Esophagus squamous epithelium (tissue), 4 donors: ENCODE data around the gene SCLY.

Experiments
- POLR2A ChIP-seq, 4 donors: fragments of 450-650 bp; IDR thresholded peaks; one replicate each; pipeline ENCODE4 v1.6.1; 2017; ENCODE audit warnings: antibody characterized with exemption in 4 of 4, mild to moderate bottlenecking in 4 of 4, moderate library complexity in 3 of 4
- TF ChIP-seq, protein P1 (sequence below), 6 experiments: fragments of 450-650 bp in 4 of 6; fragments of 200-600 bp in 2 of 6; sonication (generic) in 2 of 6; IDR thresholded peaks; one replicate each; pipeline ENCODE4 v1.5.1; 2016 to 2019; ENCODE audit warnings: antibody characterized with exemption in 6 of 6, mild to moderate bottlenecking in 4 of 6, moderate library complexity in 4 of 6

DNA sequence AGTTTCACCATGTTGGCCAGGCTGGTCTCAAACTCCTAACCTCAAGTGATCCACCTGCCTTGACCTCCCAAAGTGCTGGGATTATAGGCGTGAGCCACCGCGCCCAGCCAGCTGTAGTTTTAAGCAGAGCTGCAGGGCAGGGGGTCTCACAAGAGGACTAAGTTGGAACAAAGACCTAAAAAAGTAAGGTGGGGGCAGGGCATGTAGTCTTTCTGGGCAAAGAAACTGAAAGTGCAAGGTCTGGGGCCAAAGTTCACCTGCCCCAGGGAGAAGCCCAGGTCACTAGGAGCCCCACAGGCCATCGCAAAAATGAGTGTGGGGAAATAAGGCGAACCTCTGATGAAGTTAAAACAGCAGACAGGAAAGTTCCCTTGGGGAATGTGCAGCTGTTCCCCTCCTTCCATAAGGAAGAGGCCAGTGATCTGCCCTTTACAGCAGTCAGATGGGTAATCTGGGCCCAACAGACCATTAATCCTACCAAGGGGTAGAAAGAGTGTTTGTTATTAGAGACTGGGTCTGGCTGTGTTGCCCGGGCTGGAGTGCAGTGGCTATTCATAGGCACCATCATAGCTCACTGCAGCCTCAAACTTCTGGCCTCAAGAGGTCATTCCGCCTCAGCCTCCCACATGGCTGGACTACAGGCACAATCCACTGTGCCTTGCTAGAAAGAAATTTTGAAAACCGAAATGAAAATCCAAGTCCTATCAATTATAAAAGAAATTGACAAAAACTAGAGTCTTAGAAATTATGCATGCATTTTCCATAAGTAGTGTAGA is 2.8 kb downstream of the SCLY start:
- TF ChIP-seq, protein P1, sequence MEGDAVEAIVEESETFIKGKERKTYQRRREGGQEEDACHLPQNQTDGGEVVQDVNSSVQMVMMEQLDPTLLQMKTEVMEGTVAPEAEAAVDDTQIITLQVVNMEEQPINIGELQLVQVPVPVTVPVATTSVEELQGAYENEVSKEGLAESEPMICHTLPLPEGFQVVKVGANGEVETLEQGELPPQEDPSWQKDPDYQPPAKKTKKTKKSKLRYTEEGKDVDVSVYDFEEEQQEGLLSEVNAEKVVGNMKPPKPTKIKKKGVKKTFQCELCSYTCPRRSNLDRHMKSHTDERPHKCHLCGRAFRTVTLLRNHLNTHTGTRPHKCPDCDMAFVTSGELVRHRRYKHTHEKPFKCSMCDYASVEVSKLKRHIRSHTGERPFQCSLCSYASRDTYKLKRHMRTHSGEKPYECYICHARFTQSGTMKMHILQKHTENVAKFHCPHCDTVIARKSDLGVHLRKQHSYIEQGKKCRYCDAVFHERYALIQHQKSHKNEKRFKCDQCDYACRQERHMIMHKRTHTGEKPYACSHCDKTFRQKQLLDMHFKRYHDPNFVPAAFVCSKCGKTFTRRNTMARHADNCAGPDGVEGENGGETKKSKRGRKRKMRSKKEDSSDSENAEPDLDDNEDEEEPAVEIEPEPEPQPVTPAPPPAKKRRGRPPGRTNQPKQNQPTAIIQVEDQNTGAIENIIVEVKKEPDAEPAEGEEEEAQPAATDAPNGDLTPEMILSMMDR (IDR thresholded peaks at IDR 0.05): no peak
- no peak for TF ChIP-seq POLR2A (IDR thresholded peaks at IDR 0.05)
